Measurements from ENCODE around the gene CPNE5. TPM values are rescaled to one million over a fixed set of nuclear protein-coding genes. Genes with fewer than 3 reads are reported as not detected.

Gene CPNE5
- total RNA-seq, 4 donors from 2014 or later = 3.0 to 8.3 (median 3.3) TPM; not detected in 1

DNA sequence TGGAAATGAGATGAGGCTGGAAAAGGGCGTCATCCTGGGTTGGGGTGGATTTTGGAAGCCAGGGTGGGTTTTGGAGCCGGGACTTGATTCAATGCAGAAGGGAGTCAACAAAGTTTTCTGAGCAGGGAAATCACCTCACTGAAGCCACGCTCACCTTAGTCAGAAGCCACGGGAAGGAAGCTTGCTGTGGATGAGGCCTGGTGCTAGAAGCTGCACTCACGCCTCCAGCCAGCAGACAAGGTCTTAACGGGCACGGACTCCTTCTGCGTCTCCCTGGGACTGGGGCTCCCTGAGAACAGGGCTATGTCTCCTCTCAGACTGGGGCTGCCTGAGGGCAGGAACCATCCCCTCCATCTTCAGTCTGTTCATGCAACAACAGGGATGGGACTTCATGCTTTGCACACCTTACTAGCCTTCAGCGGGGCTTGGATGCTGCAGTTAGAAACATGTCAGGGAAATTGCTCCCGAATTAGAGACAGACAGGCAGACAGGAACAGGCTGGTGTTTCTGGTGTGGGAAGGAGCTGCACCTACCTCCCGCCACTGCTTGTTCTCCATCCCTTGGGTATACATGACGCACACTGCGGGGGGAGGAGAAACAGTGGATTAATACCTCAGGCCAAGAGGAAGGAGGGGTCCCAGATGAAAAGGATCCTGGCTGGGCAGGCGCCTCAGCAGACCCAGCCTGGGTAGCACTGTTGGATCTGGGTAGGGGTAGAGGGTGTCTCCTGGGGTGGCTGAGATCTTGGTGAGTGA is 17.5 kb downstream of the CPNE5 start:
- no peak for DNase-seq
- intact Hi-C loops (cut with DNase I; ENCODE audit: low total_unique reads) = no loop called here
- Histone ChIP-seq H3K9me3 (no peaks in the 10 kb centered on the region), H3K27ac (no peak overlapping the region), H3K4me1 (no peaks in the 10 kb centered on the region), H3K4me3 (no peak overlapping the region), H3K27me3 (no peaks in the 10 kb centered on the region), H3K36me3 (no peaks in the 10 kb centered on the region)
- in situ Hi-C loops (cut with MboI; ENCODE audit: low pct_ligation_motif_present in 1 of 4, low pct_unique_long_range_greater_than_20kb in 1 of 4, low sequenced_read_pairs in 3 of 4) = no loop called here
- TF ChIP-seq EP300 (IDR thresholded peaks at IDR 0.05; ENCODE audit: low read depth) = no peak
- no peak for TF ChIP-seq CTCF (IDR thresholded peaks at IDR 0.05)
- TF ChIP-seq POLR2A (IDR thresholded peaks at IDR 0.05) = no peak
- no peak for TF ChIP-seq POLR2AphosphoS5 (IDR thresholded peaks at IDR 0.05)
- 87 to 88% methylated on average over 7 to 14 of the region's 14 CpGs for WGBS, 2 donors (ENCODE audit: low coverage in 1 of 2)

DNA sequence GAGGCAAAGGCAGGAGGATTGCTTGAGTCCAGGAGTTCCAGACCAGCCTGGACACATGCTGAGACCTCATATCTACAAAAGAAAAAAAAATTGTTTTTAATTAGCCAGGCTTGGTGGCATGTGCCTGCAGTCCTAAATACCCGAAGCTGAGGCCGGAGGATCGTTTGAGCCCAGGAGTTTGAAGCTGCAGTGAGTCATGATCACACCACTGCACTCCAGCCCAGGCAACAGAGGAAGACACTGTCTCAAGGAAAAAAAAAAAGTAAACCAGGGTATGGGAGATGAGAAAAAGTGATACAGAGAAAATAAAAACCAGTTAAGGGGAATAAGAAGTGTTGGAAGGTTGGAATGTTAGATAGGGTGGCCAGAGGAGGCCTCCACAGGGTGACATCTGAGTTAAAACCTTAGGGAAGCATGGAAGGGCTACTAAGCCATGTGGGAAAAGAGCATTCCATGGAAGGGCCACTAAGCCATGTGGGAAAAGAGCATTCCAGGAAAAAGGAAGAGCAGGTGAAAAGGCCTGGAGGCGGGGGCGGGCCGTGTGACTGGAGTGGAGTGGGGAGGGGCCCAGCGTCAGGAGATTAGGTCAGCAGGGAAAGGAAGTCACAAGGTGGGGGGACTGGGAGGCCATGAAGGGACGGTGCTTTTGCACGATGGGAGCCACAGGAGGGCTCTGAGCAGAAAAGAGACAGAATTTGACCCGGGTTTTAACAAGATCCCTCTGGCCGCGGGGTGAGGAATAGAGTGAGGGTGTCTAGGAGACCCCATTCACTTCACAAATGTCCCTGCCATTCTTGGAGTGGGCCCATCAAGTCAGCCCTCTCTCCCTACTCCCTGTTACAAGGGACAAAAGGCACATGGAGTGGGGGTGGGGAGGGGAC is 18.3 kb downstream of the CPNE5 start:
- intact Hi-C loops (cut with DNase I; ENCODE audit: low total_unique reads) = no loop called here
- 50 to 84% methylated on average over 3 to 12 of the region's 12 CpGs for WGBS, 2 donors (ENCODE audit: low coverage in 1 of 2)
- no peak for TF ChIP-seq CTCF (IDR thresholded peaks at IDR 0.05)
- TF ChIP-seq EP300 (IDR thresholded peaks at IDR 0.05; ENCODE audit: low read depth) = no peak
- no peak for TF ChIP-seq POLR2A (IDR thresholded peaks at IDR 0.05)
- TF ChIP-seq POLR2AphosphoS5 (IDR thresholded peaks at IDR 0.05) = no peak
- H3K36me3 ChIP-seq = no peaks in the 10 kb centered on the region
- no peaks in the 10 kb centered on the region for H3K9me3 ChIP-seq
- H3K27me3 ChIP-seq = no peaks in the 10 kb centered on the region
- H3K4me3 ChIP-seq = no peak overlapping the region
- no peak for DNase-seq
- H3K27ac ChIP-seq = no peak overlapping the region
- in situ Hi-C loops (cut with MboI; ENCODE audit: low pct_ligation_motif_present in 1 of 4, low pct_unique_long_range_greater_than_20kb in 1 of 4, low sequenced_read_pairs in 3 of 4) = no loop called here
- H3K4me1 ChIP-seq = no peaks in the 10 kb centered on the region

GRCh38 chr6:36818756-36819155 is 20.5 kb downstream of the CPNE5 start:
- Histone ChIP-seq H3K27ac (no peak overlapping the region), H3K4me1 (no peaks in the 10 kb centered on the region), H3K36me3 (no peaks in the 10 kb centered on the region), H3K9me3 (no peaks in the 10 kb centered on the region), H3K4me3 (no peak overlapping the region), H3K27me3 (no peaks in the 10 kb centered on the region)
- no peak for DNase-seq
- in situ Hi-C loops (cut with MboI; ENCODE audit: low pct_ligation_motif_present in 1 of 4, low pct_unique_long_range_greater_than_20kb in 1 of 4, low sequenced_read_pairs in 3 of 4) = no loop called here
- no peak for TF ChIP-seq POLR2A (IDR thresholded peaks at IDR 0.05)
- no peak for TF ChIP-seq EP300 (IDR thresholded peaks at IDR 0.05; ENCODE audit: low read depth)
- no peak for TF ChIP-seq CTCF (IDR thresholded peaks at IDR 0.05)
- no peak for TF ChIP-seq POLR2AphosphoS5 (IDR thresholded peaks at IDR 0.05)
- intact Hi-C loops (cut with DNase I; ENCODE audit: low total_unique reads) = no loop called here
- WGBS, 2 donors (ENCODE audit: low coverage in 1 of 2) = 20 to 84% methylated on average over 1 to 4 of the region's 4 CpGs

DNA sequence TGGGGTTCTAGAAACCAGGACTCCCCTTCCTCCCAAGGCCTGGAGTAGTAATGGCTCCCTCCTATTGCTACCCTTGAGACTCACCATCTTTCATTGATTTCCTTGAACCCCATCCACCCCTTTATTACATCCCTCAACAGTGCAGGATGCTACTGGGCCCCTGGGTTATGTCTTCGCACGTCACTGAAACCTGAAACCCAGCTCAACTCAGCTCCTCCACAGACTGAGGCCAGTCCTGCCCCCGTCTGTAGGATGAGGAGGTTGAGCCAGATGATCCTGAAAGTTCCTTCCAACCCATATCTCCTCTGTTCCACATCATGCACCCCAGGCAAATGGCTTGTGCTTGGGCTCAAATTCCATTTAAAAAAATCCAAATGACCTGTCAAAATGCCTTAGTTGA is 21.4 kb downstream of the CPNE5 start:
- intact Hi-C loops (cut with DNase I; ENCODE audit: low total_unique reads) (no loop called here), in situ Hi-C loops (cut with MboI; ENCODE audit: low pct_ligation_motif_present in 1 of 4, low pct_unique_long_range_greater_than_20kb in 1 of 4, low sequenced_read_pairs in 3 of 4) (no loop called here)
- WGBS, 2 donors (ENCODE audit: low coverage in 1 of 2) = 92% methylated on average over 3 of the region's 3 CpGs; no CpG with 5 or more reads in 1 of the 2 donors
- H3K27ac ChIP-seq = no peak overlapping the region
- H3K4me1 ChIP-seq = no peaks in the 10 kb centered on the region
- no peak overlapping the region for H3K4me3 ChIP-seq
- H3K9me3 ChIP-seq = no peaks in the 10 kb centered on the region
- H3K36me3 ChIP-seq = no peaks in the 10 kb centered on the region
- no peaks in the 10 kb centered on the region for H3K27me3 ChIP-seq
- no peak for DNase-seq
- TF ChIP-seq EP300 (IDR thresholded peaks at IDR 0.05; ENCODE audit: low read depth) (no peak), POLR2A (IDR thresholded peaks at IDR 0.05) (no peak), POLR2AphosphoS5 (IDR thresholded peaks at IDR 0.05) (no peak), CTCF (IDR thresholded peaks at IDR 0.05) (no peak)

All from transverse colon (tissue), 4 donors.